ENCODE measurements around the gene SMPX. TPM values are rescaled to one million over a fixed set of nuclear protein-coding genes. Genes with fewer than 3 reads are reported as not detected.
"Not testable (repeated sequence)": the region's sequence is repeated elsewhere in the genome, so short reads cannot be mapped to it uniquely, and the experiment has no call there.

The SMPX gene
- total and polyA plus RNA-seq, 2 experiments from 2014 or later: not detected

DNA sequence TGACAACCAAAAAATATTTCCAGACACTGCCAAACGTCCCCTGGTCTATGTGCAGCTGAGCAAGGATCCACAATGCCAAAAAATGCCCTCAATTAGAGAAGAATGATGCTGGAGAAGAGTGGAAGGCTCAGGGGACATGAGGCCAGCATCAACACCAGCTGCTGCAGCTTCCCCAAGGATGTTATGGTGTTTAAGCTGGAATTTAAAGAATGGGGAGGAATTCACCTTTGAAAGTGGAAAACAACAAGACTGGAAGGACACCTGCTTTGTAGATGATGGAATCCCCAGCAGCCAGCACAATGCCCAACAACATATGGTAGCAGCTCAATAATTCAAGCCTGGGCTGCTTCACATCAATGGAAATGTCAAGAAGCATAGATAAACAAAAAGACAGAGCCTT, 20.3 kb upstream of the SMPX start (continued):
- TF ChIP-seq NANOG (IDR thresholded peaks at IDR 0.05; ENCODE audit: borderline replicate concordance) (no peak), CREB1 (CRISPR knock-in tag; IDR thresholded peaks at IDR 0.05; ENCODE audit: low read depth) (no peak), POLR2AphosphoS5 (IDR thresholded peaks at IDR 0.05; ENCODE audit: low read depth) (no peak), EZH2phosphoT487 (IDR thresholded peaks at IDR 0.05; ENCODE audit: unreplicated experiment) (no peak), JUNB (IDR thresholded peaks at IDR 0.05; ENCODE audit: unreplicated experiment) (no peak), EZH2 (IDR thresholded peaks at IDR 0.05; ENCODE audit: low read depth, unreplicated experiment) (no peak), ZNF114 (CRISPR knock-in tag; IDR thresholded peaks at IDR 0.05) (no peak), ZNF331 (CRISPR knock-in tag; IDR thresholded peaks at IDR 0.05; ENCODE audit: low read depth) (no peak)
- TF ChIP-seq, protein P1, sequence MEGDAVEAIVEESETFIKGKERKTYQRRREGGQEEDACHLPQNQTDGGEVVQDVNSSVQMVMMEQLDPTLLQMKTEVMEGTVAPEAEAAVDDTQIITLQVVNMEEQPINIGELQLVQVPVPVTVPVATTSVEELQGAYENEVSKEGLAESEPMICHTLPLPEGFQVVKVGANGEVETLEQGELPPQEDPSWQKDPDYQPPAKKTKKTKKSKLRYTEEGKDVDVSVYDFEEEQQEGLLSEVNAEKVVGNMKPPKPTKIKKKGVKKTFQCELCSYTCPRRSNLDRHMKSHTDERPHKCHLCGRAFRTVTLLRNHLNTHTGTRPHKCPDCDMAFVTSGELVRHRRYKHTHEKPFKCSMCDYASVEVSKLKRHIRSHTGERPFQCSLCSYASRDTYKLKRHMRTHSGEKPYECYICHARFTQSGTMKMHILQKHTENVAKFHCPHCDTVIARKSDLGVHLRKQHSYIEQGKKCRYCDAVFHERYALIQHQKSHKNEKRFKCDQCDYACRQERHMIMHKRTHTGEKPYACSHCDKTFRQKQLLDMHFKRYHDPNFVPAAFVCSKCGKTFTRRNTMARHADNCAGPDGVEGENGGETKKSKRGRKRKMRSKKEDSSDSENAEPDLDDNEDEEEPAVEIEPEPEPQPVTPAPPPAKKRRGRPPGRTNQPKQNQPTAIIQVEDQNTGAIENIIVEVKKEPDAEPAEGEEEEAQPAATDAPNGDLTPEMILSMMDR (conservative IDR thresholded peaks at IDR 0.05; ENCODE audit: low read depth in 2 of 2): no peak

DNA sequence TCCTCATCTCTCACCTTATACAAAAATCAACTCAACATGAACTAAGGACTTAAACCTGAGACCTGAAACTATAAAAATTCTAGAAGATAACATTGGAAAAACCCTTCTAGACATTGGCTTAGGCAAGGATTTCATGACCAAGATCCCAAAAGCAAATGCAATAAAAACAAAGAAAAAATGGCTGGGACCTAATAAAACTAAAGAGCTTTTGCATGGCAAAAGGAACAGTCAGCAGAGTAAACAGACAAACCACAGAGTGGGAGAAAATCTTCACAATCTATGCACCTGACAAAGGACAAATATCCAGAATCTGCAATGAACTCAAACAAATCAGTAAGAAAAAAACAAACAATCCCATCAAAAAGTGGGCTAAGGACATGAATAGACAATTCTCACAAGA, 17.2 kb upstream of the SMPX start:
- not testable (repeated sequence) for H3K27me3 ChIP-seq (ENCODE audit: insufficient read depth); H4K20me1 ChIP-seq (replicated peaks; ENCODE audit: insufficient read depth); H2AFZ ChIP-seq; H3K9me2 ChIP-seq (ENCODE audit: insufficient read depth); H3K9me3 Mint-ChIP-seq; H3K4me2 ChIP-seq; H3K36me3 ChIP-seq (ENCODE audit: insufficient read depth); H3K79me2 ChIP-seq (replicated peaks; ENCODE audit: insufficient read depth); DNase-seq (ENCODE audit: low spot score); H3K4me3 ChIP-seq; H3K4me1 ChIP-seq (ENCODE audit: insufficient read depth); H3K4me3 Mint-ChIP-seq; H3F3A ChIP-seq (replicated peaks; ENCODE audit: low read depth); H3K27me3 Mint-ChIP-seq (ENCODE audit: insufficient read depth, low read depth, poor library complexity); H3K27ac ChIP-seq (ENCODE audit: low read depth); ATAC-seq; H3K36me3 Mint-ChIP-seq (ENCODE audit: low read depth); H3K27ac Mint-ChIP-seq
- peaks cover 23% of the 10 kb centered on the region for H3K4me1 Mint-ChIP-seq

DNA sequence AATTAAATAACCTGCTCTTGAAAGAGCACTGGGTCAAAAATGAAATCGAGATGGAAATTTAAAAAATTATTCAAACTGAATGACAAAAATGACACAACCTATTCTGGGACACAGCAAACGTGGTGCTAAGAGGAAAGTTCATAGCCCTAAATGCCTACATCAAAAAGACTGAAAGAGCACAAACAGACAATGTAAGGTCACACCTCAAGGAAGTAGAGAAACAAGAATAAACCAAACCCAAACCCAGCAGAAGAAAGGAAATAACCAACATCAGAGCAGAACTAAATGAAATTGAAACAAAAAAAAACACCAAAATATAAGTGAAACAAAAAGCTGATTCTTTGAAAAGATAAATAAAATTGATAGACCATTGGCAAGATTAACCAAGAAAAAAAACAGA, 15.1 kb upstream of the SMPX start:
- not testable (repeated sequence) for H3K27ac ChIP-seq (ENCODE audit: low read depth); ATAC-seq; DNase-seq (ENCODE audit: low spot score); H3K4me3 ChIP-seq; H3K9me3 Mint-ChIP-seq; H2AFZ ChIP-seq; H3K4me1 ChIP-seq (ENCODE audit: insufficient read depth); H4K20me1 ChIP-seq (replicated peaks; ENCODE audit: insufficient read depth); H3K79me2 ChIP-seq (replicated peaks; ENCODE audit: insufficient read depth); H3K27me3 Mint-ChIP-seq (ENCODE audit: insufficient read depth, low read depth, poor library complexity); H3K27me3 ChIP-seq (ENCODE audit: insufficient read depth); H3K36me3 Mint-ChIP-seq (ENCODE audit: low read depth); H3K9me2 ChIP-seq (ENCODE audit: insufficient read depth); H3K4me3 Mint-ChIP-seq; H3F3A ChIP-seq (replicated peaks; ENCODE audit: low read depth); H3K27ac Mint-ChIP-seq; H3K36me3 ChIP-seq (ENCODE audit: insufficient read depth); H3K4me2 ChIP-seq
- peaks cover 12% of the 10 kb centered on the region for H3K4me1 Mint-ChIP-seq
